ENCODE measurements around the gene BUD13. TPM values are rescaled to one million over a fixed set of nuclear protein-coding genes. Genes with fewer than 3 reads are reported as not detected.

Gene BUD13
- total and polyA plus RNA-seq, 2 of the 4 experiments (the other 2 are of a cell fraction) = 11.2 to 14.0 TPM

- CTCF ChIA-PET = no interaction called here
- Histone ChIP-seq H3K79me1 (ENCODE audit: low read depth in 1 of 2, low read length in 2 of 2) (no peaks in the 10 kb centered on the region), H3K9ac (ENCODE audit: low read depth, low read length) (no peak overlapping the region), H4K91ac (ENCODE audit: insufficient read depth, low read depth, low read length) (no peak overlapping the region), H2BK120ac (ENCODE audit: low read depth, low read length) (no peak overlapping the region), H3K4me2 (ENCODE audit: low read depth, low read length) (no peak overlapping the region), H3K9me3 (ENCODE audit: control insufficient read depth, insufficient read depth, low read length) (no peaks in the 10 kb centered on the region), H3K4ac (ENCODE audit: low read depth, low read length) (no peak overlapping the region), H2BK5ac (ENCODE audit: low read depth, low read length, poor library complexity, severe bottlenecking) (no peak overlapping the region), H3K4me3 (ENCODE audit: insufficient read depth, low read depth, low read length) (no peak overlapping the region), H3K27me3 (ENCODE audit: control insufficient read depth, insufficient read depth, low read length) (peaks cover 25% of the 10 kb centered on the region; the same call in 1 of the 2 replicates), H2AK5ac (ENCODE audit: low read depth, low read length) (no peak overlapping the region), H4K8ac (ENCODE audit: low read depth in 2 of 2, low read length in 2 of 2) (no peak overlapping the region), H3K56ac (ENCODE audit: extremely low read depth, insufficient read depth, low read length) (no peak overlapping the region), H3K18ac (ENCODE audit: low read depth, low read length) (no peak overlapping the region), H4K5ac (ENCODE audit: low read depth, low read length) (no peak overlapping the region), H3K14ac (replicated peaks; ENCODE audit: low read depth, low read length) (no peak overlapping the region), H2BK15ac (ENCODE audit: low read depth, low read length) (no peak overlapping the region), H3K27ac (ENCODE audit: insufficient read depth, low read length) (no peak overlapping the region), H2BK20ac (ENCODE audit: low read depth, low read length) (no peak overlapping the region), H2AFZ (replicated peaks; ENCODE audit: low read length, poor library complexity) (no peak overlapping the region), H3K9me1 (ENCODE audit: insufficient read depth, low read length) (peaks cover 6% of the 10 kb centered on the region; the same call in 1 of the 2 replicates), H3K4me1 (ENCODE audit: control insufficient read depth, insufficient read depth, low read length) (peaks cover 8% of the 10 kb centered on the region; the same call in 1 of the 2 replicates), H3K36me3 (ENCODE audit: control insufficient read depth, insufficient read depth, low read length) (no peaks in the 10 kb centered on the region), H2AK9ac (replicated peaks; ENCODE audit: low read depth, low read length, poor library complexity) (no peak overlapping the region), H4K20me1 (ENCODE audit: insufficient read depth, low read length) (no peaks in the 10 kb centered on the region), H3K23ac (ENCODE audit: low read depth, low read length) (no peak overlapping the region)
- no TSS peak for BruUV-seq (replicated peaks)
- intact Hi-C loops (cut with micrococcal nuclease) (no loop called here), in situ Hi-C loops (cut with MboI; ENCODE audit: low sequenced_read_pairs) (no loop called here), dilution Hi-C loops (cut with HindIII; ENCODE audit: low sequenced_read_pairs, unreplicated experiment) (no loop called here)
- WGBS, 2 experiments (ENCODE audit: extremely low coverage in 2 of 2, insufficient read length in 1 of 2) = 73% methylated on average over 2 of the region's 10 CpGs; no CpG with 5 or more reads in 1 of the 2 experiments
- POLR2A ChIA-PET (ENCODE audit: unreplicated experiment) = no interaction called here
- no peak for ATAC-seq (ENCODE audit: low read depth)
- no peak for DNase-seq
- TF ChIP-seq MAZ (IDR thresholded peaks at IDR 0.05; ENCODE audit: borderline replicate concordance, low read depth, low read length) = no peak
- no peak for TF ChIP-seq POLR2A (IDR thresholded peaks at IDR 0.05; ENCODE audit: low read depth, low read length)
- no peak for TF ChIP-seq FOS (IDR thresholded peaks at IDR 0.05; ENCODE audit: low read depth, low read length)
- no peak for TF ChIP-seq CHD1 (IDR thresholded peaks at IDR 0.05; ENCODE audit: low read depth, low read length)
- TF ChIP-seq MAFK (IDR thresholded peaks at IDR 0.05; ENCODE audit: low read depth, low read length) = no peak
- TF ChIP-seq ELK1 (IDR thresholded peaks at IDR 0.05; ENCODE audit: borderline replicate concordance, low read depth, low read length) = no peak
- TF ChIP-seq USF2 (IDR thresholded peaks at IDR 0.05; ENCODE audit: low read depth, low read length) = no peak
- no peak for TF ChIP-seq NFE2L2 (IDR thresholded peaks at IDR 0.05; ENCODE audit: low read depth, low read length)
- TF ChIP-seq CTCF (conservative IDR thresholded peaks at IDR 0.05; ENCODE audit: low read depth, low read length) = no peak
- no peak for TF ChIP-seq RCOR1 (IDR thresholded peaks at IDR 0.05; ENCODE audit: insufficient replicate concordance, low read length)
- no peak for TF ChIP-seq RFX5 (IDR thresholded peaks at IDR 0.05; ENCODE audit: low read depth, low read length)
- no peak for TF ChIP-seq SMC3 (IDR thresholded peaks at IDR 0.05; ENCODE audit: low read depth, low read length)
- TF ChIP-seq CEBPB (IDR thresholded peaks at IDR 0.05; ENCODE audit: low read depth, low read length) = no peak
- TF ChIP-seq RAD21 (IDR thresholded peaks at IDR 0.05; ENCODE audit: low read length) = no peak
Measured at GRCh38 chr11:116730241-116730561, 42.6 kb downstream of the BUD13 start.

Measured in IMR-90 (cell line).